HepG2 (cell line): ENCODE measurements around the gene DNAJC4. TPM values are rescaled to one million over a fixed set of nuclear protein-coding genes. Genes with fewer than 3 reads are reported as not detected.

Source experiments
- EZH2 ChIP-seq: conservative IDR thresholded peaks from 2 replicates; pipeline ENCODE4 v1.6.1; 2012; ENCODE audit warnings: mild to moderate bottlenecking, low read depth, low read length, moderate library complexity
- GTF2F1 ChIP-seq: fragments of 150-350 bp; IDR thresholded peaks from 2 replicates; pipeline ENCODE4 v1.6.1; 2014; ENCODE audit warnings: low read length
- KMT2B ChIP-seq: IDR thresholded peaks from 2 replicates; pipeline ENCODE4 v1.6.1; 2016; ENCODE audit warnings: missing genetic modification reagents, missing compliant biosample characterization
- RARA ChIP-seq: IDR thresholded peaks from 2 replicates; pipeline ENCODE4 v1.6.1; 2016; ENCODE audit warnings: missing genetic modification reagents, missing compliant biosample characterization
- SAP130 ChIP-seq: IDR thresholded peaks from 2 replicates; pipeline ENCODE4 v1.6.1; 2016; ENCODE audit warnings: low read depth
- ZBTB38 ChIP-seq: sonication (generic); formaldehyde crosslinking; IDR thresholded peaks from 2 replicates; pipeline ENCODE4 v1.5.1; 2020; ENCODE audit warnings: mild to moderate bottlenecking, missing genetic modification reagents
- ZNF280D ChIP-seq: sonication (generic); formaldehyde crosslinking; IDR thresholded peaks from 2 replicates; pipeline ENCODE4 v1.5.1; 2020; ENCODE audit warnings: mild to moderate bottlenecking, missing genetic modification reagents
- ZNF44 ChIP-seq: sonication (generic); formaldehyde crosslinking; IDR thresholded peaks from 2 replicates; pipeline ENCODE4 v1.5.1; 2020; ENCODE audit warnings: mild to moderate bottlenecking, missing genetic modification reagents
- ZNF501 ChIP-seq: sonication (generic); formaldehyde crosslinking; IDR thresholded peaks from 2 replicates; pipeline ENCODE4 v1.5.1; 2020; ENCODE audit warnings: mild to moderate bottlenecking, moderate library complexity, missing genetic modification reagents
- ZNF652 ChIP-seq: IDR thresholded peaks from 2 replicates; pipeline ENCODE4 v1.6.1; 2016; ENCODE audit warnings: low read depth, borderline replicate concordance
- ZNF7 ChIP-seq: IDR thresholded peaks from 2 replicates; pipeline ENCODE4 v1.6.1; 2016; ENCODE audit warnings: missing biosample characterization, missing genetic modification reagents
- ZSCAN9 ChIP-seq: IDR thresholded peaks from 2 replicates; pipeline ENCODE4 v1.6.1; 2016; ENCODE audit warnings: borderline replicate concordance
- polyA plus RNA-seq, 8 experiments: library from polyadenylated mRNA; depleted of rRNA in 3 of 8; stranded (reverse) in 7 of 8; unstranded in 1 of 8; fragments of >200 nt; fragmentation: Illumina TruSeq in 4 of 8; extraction: Trizol in 4 of 8; gene quantifications; 2 replicates each; pipeline versions ENCODE4 v1.2.1 to v1.2.3, GENCODE V29; 2011 to 2016; ENCODE audit warnings: low read depth in 4 of 8, missing spikeins in 1 of 8, mixed read lengths in 1 of 8; ENCODE audit not compliant: insufficient read depth in 1 of 8
- total RNA-seq, 5 experiments: library from RNA; depleted of rRNA; stranded (reverse); fragments of >200 nt; fragmentation: Illumina TruSeq; extraction: Trizol; gene quantifications; 2 replicates each; pipeline ENCODE4 v1.2.3, GENCODE V29; 2016; ENCODE audit warnings: low read depth in 1 of 5
- TF ChIP-seq, protein P1 (sequence below): sonication (generic); formaldehyde crosslinking; IDR thresholded peaks from 2 replicates; pipeline ENCODE4 v1.5.0; 2020; ENCODE audit warnings: missing genetic modification reagents, mild to moderate bottlenecking, borderline replicate concordance
- TF ChIP-seq, protein P2 (sequence below): sonication (generic); formaldehyde crosslinking; conservative IDR thresholded peaks from 2 replicates; pipeline ENCODE4 v1.8.0; 2022; ENCODE audit warnings: mild to moderate bottlenecking, moderate library complexity, missing genetic modification reagents
- TF ChIP-seq, protein P3 (sequence below): sonication (generic); formaldehyde crosslinking; IDR thresholded peaks from 2 replicates; pipeline ENCODE4 v1.5.0; 2020; ENCODE audit warnings: mild to moderate bottlenecking, missing genetic modification reagents, moderate library complexity

The DNAJC4 gene
- total and polyA plus RNA-seq, 2 of the 13 experiments (the other 11 are each of a cell fraction or from before 2014, with no cell fraction given): 10.3 to 60.8 TPM

DNA sequence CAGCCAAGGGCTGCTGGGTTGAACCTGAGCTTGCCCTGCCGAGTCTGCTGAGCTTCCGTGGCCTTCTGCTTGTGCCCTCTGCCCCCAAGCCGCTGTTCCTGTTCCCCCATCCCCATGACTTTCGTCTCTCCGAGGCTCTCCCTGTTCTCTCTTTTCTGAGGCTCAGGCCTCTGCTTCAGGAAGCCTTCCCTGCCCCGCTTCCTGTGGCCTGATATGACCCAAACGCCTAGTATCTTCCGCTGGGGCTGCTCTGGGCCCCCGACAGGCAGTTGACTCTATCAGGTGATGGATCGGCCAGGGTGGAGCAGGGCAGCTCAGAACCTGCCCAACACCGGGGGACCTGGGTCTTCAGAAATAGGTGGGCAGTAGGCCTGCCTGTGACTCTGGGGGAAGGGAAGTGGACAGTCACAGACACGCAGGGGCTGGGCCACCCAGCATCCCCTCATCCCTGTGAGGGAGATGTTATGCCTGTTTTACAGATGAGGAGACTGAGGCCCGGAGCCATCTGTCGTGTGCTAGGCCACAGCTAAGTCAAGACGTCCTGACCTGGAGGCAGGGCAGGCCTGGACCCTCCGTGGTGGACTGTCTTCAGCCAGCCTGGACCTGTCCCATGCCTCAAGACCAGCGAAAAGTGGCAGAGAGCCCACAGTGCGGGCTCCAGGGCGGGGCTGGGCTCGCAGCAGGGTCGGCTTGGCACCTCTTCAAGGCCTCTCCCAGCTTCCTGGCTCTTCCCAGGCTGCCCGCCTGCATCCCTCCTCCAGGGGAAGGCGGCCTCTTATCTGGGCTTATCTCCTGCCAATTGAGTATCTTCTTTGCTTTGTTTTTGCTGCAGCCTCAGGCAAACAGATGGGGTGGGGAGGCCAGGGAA is 37.9 kb downstream of the DNAJC4 start (continued):
- TF ChIP-seq, protein P1, sequence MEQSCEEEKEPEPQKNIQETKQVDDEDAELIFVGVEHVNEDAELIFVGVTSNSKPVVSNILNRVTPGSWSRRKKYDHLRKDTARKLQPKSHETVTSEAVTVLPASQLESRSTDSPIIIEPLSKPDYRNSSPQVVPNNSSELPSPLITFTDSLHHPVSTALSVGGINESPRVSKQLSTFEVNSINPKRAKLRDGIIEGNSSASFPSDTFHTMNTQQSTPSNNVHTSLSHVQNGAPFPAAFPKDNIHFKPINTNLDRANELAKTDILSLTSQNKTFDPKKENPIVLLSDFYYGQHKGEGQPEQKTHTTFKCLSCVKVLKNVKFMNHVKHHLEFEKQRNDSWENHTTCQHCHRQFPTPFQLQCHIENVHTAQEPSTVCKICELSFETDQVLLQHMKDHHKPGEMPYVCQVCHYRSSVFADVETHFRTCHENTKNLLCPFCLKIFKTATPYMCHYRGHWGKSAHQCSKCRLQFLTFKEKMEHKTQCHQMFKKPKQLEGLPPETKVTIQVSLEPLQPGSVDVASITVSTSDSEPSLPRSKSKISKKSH (CRISPR knock-in tag): 0 out of 2 replicates have a peak, but pooled peaks have one; percentile 13
- TF ChIP-seq, protein P2, sequence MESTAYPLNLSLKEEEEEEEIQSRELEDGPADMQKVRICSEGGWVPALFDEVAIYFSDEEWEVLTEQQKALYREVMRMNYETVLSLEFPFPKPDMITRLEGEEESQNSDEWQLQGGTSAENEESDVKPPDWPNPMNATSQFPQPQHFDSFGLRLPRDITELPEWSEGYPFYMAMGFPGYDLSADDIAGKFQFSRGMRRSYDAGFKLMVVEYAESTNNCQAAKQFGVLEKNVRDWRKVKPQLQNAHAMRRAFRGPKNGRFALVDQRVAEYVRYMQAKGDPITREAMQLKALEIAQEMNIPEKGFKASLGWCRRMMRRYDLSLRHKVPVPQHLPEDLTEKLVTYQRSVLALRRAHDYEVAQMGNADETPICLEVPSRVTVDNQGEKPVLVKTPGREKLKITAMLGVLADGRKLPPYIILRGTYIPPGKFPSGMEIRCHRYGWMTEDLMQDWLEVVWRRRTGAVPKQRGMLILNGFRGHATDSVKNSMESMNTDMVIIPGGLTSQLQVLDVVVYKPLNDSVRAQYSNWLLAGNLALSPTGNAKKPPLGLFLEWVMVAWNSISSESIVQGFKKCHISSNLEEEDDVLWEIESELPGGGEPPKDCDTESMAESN: no peak
- TF ChIP-seq ZNF7: no peak
- TF ChIP-seq ZNF501 (CRISPR knock-in tag): no peak
- no peak for TF ChIP-seq ZNF280D
- TF ChIP-seq ZBTB38 (CRISPR knock-in tag): 0 out of 2 replicates have a peak, but pooled peaks have one; percentile 29
- TF ChIP-seq ZSCAN9: no peak
- TF ChIP-seq GTF2F1: no peak
- TF ChIP-seq KMT2B (CRISPR knock-in tag): no peak
- no peak for TF ChIP-seq EZH2
- 0 out of 2 replicates have a peak, but pooled peaks have one; percentile 16 for TF ChIP-seq RARA (CRISPR knock-in tag)
- TF ChIP-seq ZNF44: no peak
- TF ChIP-seq, protein P3, sequence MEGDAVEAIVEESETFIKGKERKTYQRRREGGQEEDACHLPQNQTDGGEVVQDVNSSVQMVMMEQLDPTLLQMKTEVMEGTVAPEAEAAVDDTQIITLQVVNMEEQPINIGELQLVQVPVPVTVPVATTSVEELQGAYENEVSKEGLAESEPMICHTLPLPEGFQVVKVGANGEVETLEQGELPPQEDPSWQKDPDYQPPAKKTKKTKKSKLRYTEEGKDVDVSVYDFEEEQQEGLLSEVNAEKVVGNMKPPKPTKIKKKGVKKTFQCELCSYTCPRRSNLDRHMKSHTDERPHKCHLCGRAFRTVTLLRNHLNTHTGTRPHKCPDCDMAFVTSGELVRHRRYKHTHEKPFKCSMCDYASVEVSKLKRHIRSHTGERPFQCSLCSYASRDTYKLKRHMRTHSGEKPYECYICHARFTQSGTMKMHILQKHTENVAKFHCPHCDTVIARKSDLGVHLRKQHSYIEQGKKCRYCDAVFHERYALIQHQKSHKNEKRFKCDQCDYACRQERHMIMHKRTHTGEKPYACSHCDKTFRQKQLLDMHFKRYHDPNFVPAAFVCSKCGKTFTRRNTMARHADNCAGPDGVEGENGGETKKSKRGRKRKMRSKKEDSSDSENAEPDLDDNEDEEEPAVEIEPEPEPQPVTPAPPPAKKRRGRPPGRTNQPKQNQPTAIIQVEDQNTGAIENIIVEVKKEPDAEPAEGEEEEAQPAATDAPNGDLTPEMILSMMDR (CRISPR knock-in tag): no peak
- no peak for TF ChIP-seq ZNF652 (CRISPR knock-in tag)
- TF ChIP-seq SAP130 (CRISPR knock-in tag): no peak
